ENCODE measurements around the gene ZNF263. TPM values are rescaled to one million over a fixed set of nuclear protein-coding genes. Genes with fewer than 3 reads are reported as not detected.

The ZNF263 gene
- 20.8 TPM for polyA plus RNA-seq (2013, experiment 1 of 2)
- polyA plus RNA-seq (2013, experiment 2 of 2) = 19.7 TPM

DNA sequence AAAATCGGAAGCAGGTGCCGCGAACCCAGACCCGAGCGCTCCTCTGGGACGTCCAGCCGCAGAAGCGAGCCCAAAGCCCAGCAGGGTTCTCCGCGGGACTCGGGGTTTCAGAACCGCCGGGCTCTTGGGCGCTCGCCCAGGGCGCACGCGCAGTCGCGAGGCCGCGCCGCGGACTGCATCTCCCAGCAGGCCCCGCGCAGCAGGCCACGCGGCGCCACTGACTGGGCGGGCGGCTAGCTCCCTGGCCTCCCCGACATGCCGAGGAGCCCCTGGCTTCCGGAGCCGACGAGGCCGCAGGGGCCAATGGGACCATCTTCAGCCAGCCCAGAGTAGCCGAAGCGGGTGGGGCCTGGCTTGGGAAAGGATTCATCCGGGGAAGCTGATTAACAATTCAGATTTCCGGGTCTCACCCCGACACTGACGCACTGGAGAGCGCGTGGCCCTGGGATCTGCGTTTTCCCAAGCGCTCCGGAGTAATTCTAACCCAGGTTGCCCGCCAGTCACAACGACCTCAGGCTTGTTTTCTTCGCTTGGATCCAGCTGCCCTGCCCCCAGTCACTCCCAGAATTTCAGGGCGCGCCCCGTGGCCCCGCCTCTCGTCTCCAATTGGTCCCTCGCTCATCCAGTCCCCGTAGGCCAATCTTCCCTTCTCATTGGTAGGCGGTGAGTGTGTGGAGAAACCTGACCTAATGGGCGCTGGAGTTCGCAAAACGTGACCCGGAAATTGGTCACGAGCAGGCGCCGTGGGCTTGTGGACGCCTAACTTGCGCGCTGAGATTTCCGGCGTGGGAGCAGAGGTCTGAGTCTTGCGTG lies at the start of gene ZNF263:
Gene ZNF263 (plus strand): TSS at position 762 of the 813 bp plus-strand sequence. CDS start 328 bp downstream, outside the sequence.
- Histone ChIP-seq H4K8ac (ENCODE audit: low read depth, low read length) (no peak within 1 kb of the TSS), H3K79me1 (ENCODE audit: low read depth, low read length) (peaks cover 16% of the 10 kb centered on the region), H3K18ac (ENCODE audit: low read length) (peak within 1 kb of the TSS; percentile 91), H3K14ac (ENCODE audit: low read length) (no peak within 1 kb of the TSS), H3K9ac (ENCODE audit: low read depth, low read length, poor library complexity) (peak within 1 kb of the TSS; percentile 83), H2AFZ (ENCODE audit: low read length) (peak within 1 kb of the TSS; percentile 90), H4K91ac (ENCODE audit: low read depth, low read length, poor library complexity) (no peak within 1 kb of the TSS), H3K27ac (replicated peaks; ENCODE audit: low read length) (peak within 1 kb of the TSS; percentile 98), H3K27me3 (ENCODE audit: control insufficient read depth in 3 of 3, insufficient read depth in 3 of 3, low read depth in 1 of 3, low read length in 3 of 3) (no peaks in the 10 kb centered on the region), H2AK5ac (ENCODE audit: low read depth, low read length) (peak within 1 kb of the TSS; percentile 96), H3K23ac (ENCODE audit: low read depth, low read length, poor library complexity) (peak within 1 kb of the TSS; percentile 82), H2BK5ac (ENCODE audit: low read length) (peak within 1 kb of the TSS; percentile 11), H2BK15ac (ENCODE audit: low read length) (no peak within 1 kb of the TSS), H3K36me3 (replicated peaks in 1 of 2; ENCODE audit: control insufficient read depth in 2 of 2, insufficient read depth in 2 of 2, low read length in 2 of 2) (peaks cover 12 to 37% of the 10 kb centered on the region in 2 donors), H3K4me2 (ENCODE audit: insufficient read depth, low read length, poor library complexity, severe bottlenecking) (peak within 1 kb of the TSS; percentile 100), H3K4me3 (ENCODE audit: low read length in 2 of 2) (peak within 1 kb of the TSS; percentile 90 to 95), H2BK120ac (ENCODE audit: low read depth, low read length) (no peak within 1 kb of the TSS), H3K4me1 (ENCODE audit: control insufficient read depth in 2 of 2, insufficient read depth in 1 of 2, low read depth in 1 of 2, low read length in 2 of 2) (peaks cover 8 to 12% of the 10 kb centered on the region in 2 donors), H3K4ac (ENCODE audit: low read length) (peak within 1 kb of the TSS; percentile 42), H2BK12ac (ENCODE audit: low read length) (no peak within 1 kb of the TSS), H3K9me3 (replicated peaks in 1 of 2; ENCODE audit: control insufficient read depth in 2 of 2, insufficient read depth in 1 of 2, low read depth in 1 of 2, low read length in 2 of 2) (peaks cover 10 to 17% of the 10 kb centered on the region in 2 donors)
- DNase-seq (ENCODE audit: low spot score) = peak; percentile 91
- WGBS, 2 donors (ENCODE audit: extremely low coverage in 2 of 2, insufficient read length in 2 of 2, insufficient replicate concordance in 1 of 2) = no CpG with 5 or more reads among the region's 72 CpGs

DNA sequence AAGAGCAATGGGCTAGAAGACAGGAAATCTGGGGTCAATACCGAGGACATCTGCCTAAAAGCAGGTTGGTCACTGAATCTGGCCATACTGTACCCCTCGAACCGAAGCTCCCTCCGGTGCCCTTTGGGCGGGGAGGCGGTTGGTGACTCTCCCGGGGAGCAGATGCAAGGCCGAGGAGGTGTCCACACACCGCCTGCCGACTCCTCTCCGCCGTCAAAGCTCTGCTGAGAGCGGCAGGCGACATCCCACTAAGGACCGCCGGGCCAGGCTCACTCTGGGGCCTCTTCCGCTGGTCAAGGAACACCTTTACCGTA lies 48.8 kb upstream of the ZNF263 start:
- H3K27ac ChIP-seq (replicated peaks; ENCODE audit: low read length) = no peak overlapping the region
- peak overlapping the region; percentile 89 for H2BK5ac ChIP-seq (ENCODE audit: low read length)
- no peak overlapping the region for H2BK15ac ChIP-seq (ENCODE audit: low read length)
- H3K79me1 ChIP-seq (ENCODE audit: low read depth, low read length) = no peaks in the 10 kb centered on the region
- H3K14ac ChIP-seq (ENCODE audit: low read length) = peak overlapping the region; percentile 25
- no peak overlapping the region for H3K4ac ChIP-seq (ENCODE audit: low read length)
- H3K9ac ChIP-seq (ENCODE audit: low read depth, low read length, poor library complexity) = peak overlapping the region; percentile 94
- no peak overlapping the region for H2BK12ac ChIP-seq (ENCODE audit: low read length)
- peaks cover 16 to 41% of the 10 kb centered on the region in 2 donors for H3K36me3 ChIP-seq (replicated peaks in 1 of 2; ENCODE audit: control insufficient read depth in 2 of 2, insufficient read depth in 2 of 2, low read length in 2 of 2)
- H4K8ac ChIP-seq (ENCODE audit: low read depth, low read length) = no peak overlapping the region
- peaks cover 5 to 23% of the 10 kb centered on the region in 2 donors for H3K9me3 ChIP-seq (replicated peaks in 1 of 2; ENCODE audit: control insufficient read depth in 2 of 2, insufficient read depth in 1 of 2, low read depth in 1 of 2, low read length in 2 of 2)
- no peaks in the 10 kb centered on the region for H3K27me3 ChIP-seq (ENCODE audit: control insufficient read depth in 3 of 3, insufficient read depth in 3 of 3, low read depth in 1 of 3, low read length in 3 of 3)
- H3K23ac ChIP-seq (ENCODE audit: low read depth, low read length, poor library complexity) = peak overlapping the region; percentile 95
- no peaks in the 10 kb centered on the region for H3K4me1 ChIP-seq (ENCODE audit: control insufficient read depth in 2 of 2, insufficient read depth in 1 of 2, low read depth in 1 of 2, low read length in 2 of 2)
- H2BK120ac ChIP-seq (ENCODE audit: low read depth, low read length) = no peak overlapping the region
- H2AK5ac ChIP-seq (ENCODE audit: low read depth, low read length) = no peak overlapping the region
- DNase-seq (ENCODE audit: low spot score) = no peak
- H2AFZ ChIP-seq (ENCODE audit: low read length) = peak overlapping the region; percentile 96
- no peak overlapping the region for H4K91ac ChIP-seq (ENCODE audit: low read depth, low read length, poor library complexity)
- no CpG with 5 or more reads among the region's 18 CpGs for WGBS, 2 donors (ENCODE audit: extremely low coverage in 2 of 2, insufficient read length in 2 of 2, insufficient replicate concordance in 1 of 2)
- peak overlapping the region; percentile 90 for H3K18ac ChIP-seq (ENCODE audit: low read length)
- H3K4me3 ChIP-seq (ENCODE audit: low read length in 2 of 2) = peak overlapping the region; percentile 67 to 93
- peak overlapping the region; percentile 89 for H3K4me2 ChIP-seq (ENCODE audit: insufficient read depth, low read length, poor library complexity, severe bottlenecking)

DNA sequence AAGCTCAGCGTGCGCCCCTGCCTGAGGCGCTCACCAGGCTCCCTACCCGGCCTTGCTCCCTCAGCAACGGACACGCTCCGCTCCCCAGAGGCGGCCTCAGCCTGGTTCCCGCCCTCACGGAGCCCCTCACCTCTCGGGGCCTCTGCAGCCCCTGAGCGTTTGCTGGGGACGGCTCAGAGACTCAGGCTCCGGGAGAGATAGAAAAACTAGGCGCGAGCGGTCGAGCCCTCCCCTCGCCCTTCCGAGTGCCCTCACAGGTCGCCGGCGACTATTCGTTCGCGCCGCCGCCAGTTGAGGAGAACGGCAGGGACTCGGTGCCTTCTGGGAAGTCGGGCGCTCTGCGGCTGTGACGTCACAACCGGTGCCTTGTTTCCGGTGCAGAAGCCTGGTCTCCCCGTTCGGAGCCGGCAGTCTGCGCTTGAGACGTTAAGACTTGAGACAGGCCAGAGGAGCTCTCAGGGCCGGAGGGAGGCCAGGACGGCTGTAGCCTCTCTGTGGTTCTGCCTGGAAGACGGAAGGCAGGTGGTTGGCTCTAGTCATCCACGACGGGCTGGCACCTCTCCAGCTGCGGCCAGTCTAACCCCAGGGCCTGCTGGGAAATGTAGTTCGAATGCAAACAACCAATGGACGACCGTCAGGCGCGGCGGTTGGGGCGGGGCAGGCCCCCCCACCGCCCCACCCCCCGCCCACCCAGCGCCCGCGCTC lies 48.3 kb upstream of the ZNF263 start, which contains the start of gene ZNF200:
Gene ZNF200 (minus strand): TSS at position 302 of the 705 bp plus-strand sequence. CDS start 1,403 bp downstream, outside the sequence.
- Histone ChIP-seq H3K27me3 (ENCODE audit: control insufficient read depth in 3 of 3, insufficient read depth in 3 of 3, low read depth in 1 of 3, low read length in 3 of 3) (no peaks in the 10 kb centered on the region), H3K36me3 (replicated peaks in 1 of 2; ENCODE audit: control insufficient read depth in 2 of 2, insufficient read depth in 2 of 2, low read length in 2 of 2) (peaks cover 14 to 36% of the 10 kb centered on the region in 2 donors), H2AK5ac (ENCODE audit: low read depth, low read length) (no peak within 1 kb of the TSS), H3K14ac (ENCODE audit: low read length) (peak within 1 kb of the TSS; percentile 25), H3K27ac (replicated peaks; ENCODE audit: low read length) (peak within 1 kb of the TSS; percentile 73), H2BK5ac (ENCODE audit: low read length) (peak within 1 kb of the TSS; percentile 89), H3K79me1 (ENCODE audit: low read depth, low read length) (no peaks in the 10 kb centered on the region), H4K91ac (ENCODE audit: low read depth, low read length, poor library complexity) (no peak within 1 kb of the TSS), H3K18ac (ENCODE audit: low read length) (peak within 1 kb of the TSS; percentile 94), H3K4me1 (ENCODE audit: control insufficient read depth in 2 of 2, insufficient read depth in 1 of 2, low read depth in 1 of 2, low read length in 2 of 2) (no peaks in the 10 kb centered on the region), H3K4me3 (ENCODE audit: low read length in 2 of 2) (peak within 1 kb of the TSS; percentile 67 to 93), H4K8ac (ENCODE audit: low read depth, low read length) (no peak within 1 kb of the TSS), H3K4ac (ENCODE audit: low read length) (no peak within 1 kb of the TSS), H2BK12ac (ENCODE audit: low read length) (no peak within 1 kb of the TSS), H2BK15ac (ENCODE audit: low read length) (no peak within 1 kb of the TSS), H2BK120ac (ENCODE audit: low read depth, low read length) (no peak within 1 kb of the TSS), H3K9ac (ENCODE audit: low read depth, low read length, poor library complexity) (peak within 1 kb of the TSS; percentile 94), H2AFZ (ENCODE audit: low read length) (peak within 1 kb of the TSS; percentile 96), H3K9me3 (replicated peaks in 1 of 2; ENCODE audit: control insufficient read depth in 2 of 2, insufficient read depth in 1 of 2, low read depth in 1 of 2, low read length in 2 of 2) (peaks cover 3 to 19% of the 10 kb centered on the region in 2 donors), H3K23ac (ENCODE audit: low read depth, low read length, poor library complexity) (peak within 1 kb of the TSS; percentile 95), H3K4me2 (ENCODE audit: insufficient read depth, low read length, poor library complexity, severe bottlenecking) (peak within 1 kb of the TSS; percentile 89)
- DNase-seq (ENCODE audit: low spot score) = peak; percentile 92
- WGBS, 2 donors (ENCODE audit: extremely low coverage in 2 of 2, insufficient read length in 2 of 2, insufficient replicate concordance in 1 of 2) = no CpG with 5 or more reads among the region's 59 CpGs
